K562 (cell line): Measurements from ENCODE around the gene CAGE1. TPM values are rescaled to one million over a fixed set of nuclear protein-coding genes. Genes with fewer than 3 reads are reported as not detected.

Experiments
- CBFA2T3 ChIP-seq: fragments of 450-650 bp; IDR thresholded peaks from 2 replicates; pipeline ENCODE4 v1.6.1; 2017
- CBFB ChIP-seq: sonication (generic); formaldehyde crosslinking; IDR thresholded peaks from 2 replicates; pipeline ENCODE4 v1.4.0; 2020; ENCODE audit warnings: mild to moderate bottlenecking, missing genetic modification reagents
- COPS2 ChIP-seq: fragments of 450-650 bp; conservative IDR thresholded peaks from 2 replicates; pipeline ENCODE4 v1.6.1; 2016; ENCODE audit warnings: mild to moderate bottlenecking, moderate library complexity
- HDAC8 ChIP-seq: fragments of 450-650 bp; IDR thresholded peaks from 2 replicates; pipeline ENCODE4 v1.6.1; 2016; ENCODE audit warnings: mild to moderate bottlenecking, missing genetic modification characterization, moderate library complexity, missing compliant biosample characterization
- KDM4B ChIP-seq, 2 experiments: fragments of 450-650 bp in 1 of 2; sonication (generic) in 1 of 2; IDR thresholded peaks; 2 replicates each; pipeline ENCODE4 v1.6.1; 2016 to 2017; ENCODE audit warnings: borderline replicate concordance in 2 of 2, antibody characterized with exemption in 1 of 2, low read depth in 1 of 2, mild to moderate bottlenecking in 1 of 2
- MEF2A ChIP-seq: IDR thresholded peaks from 2 replicates; pipeline ENCODE4 v1.6.1; 2011; ENCODE audit warnings: low read depth, mild to moderate bottlenecking, low read length, moderate library complexity; ENCODE audit not compliant: control insufficient read depth
- MGA ChIP-seq: fragments of 450-650 bp; IDR thresholded peaks from 2 replicates; pipeline ENCODE4 v1.6.1; 2016; ENCODE audit warnings: mild to moderate bottlenecking, moderate library complexity
- PHF21A ChIP-seq: fragments of 450-650 bp; IDR thresholded peaks from 2 replicates; pipeline ENCODE4 v1.6.1; 2017; ENCODE audit warnings: low read depth, borderline replicate concordance
- RCOR1 ChIP-seq, 2 experiments: IDR thresholded peaks; 2 replicates each; pipeline ENCODE4 v1.6.1; 2012; ENCODE audit warnings: low read depth in 2 of 2, low read length in 2 of 2, borderline replicate concordance in 1 of 2, improper control_type of control experiment in 1 of 2
- RNF219 ChIP-seq: fragments of 250-450 bp; sonication (Bioruptor Pico); IDR thresholded peaks from 2 replicates; pipeline ENCODE4 v1.5.0; 2022; ENCODE audit warnings: mild to moderate bottlenecking
- SREBF1 ChIP-seq: fragments of 150-350 bp; IDR thresholded peaks from 2 replicates; pipeline ENCODE4 v1.6.1; 2014; ENCODE audit warnings: antibody characterized with exemption, low read depth, low read length, borderline replicate concordance
- STAG1 ChIP-seq: sonication (generic); formaldehyde crosslinking; IDR thresholded peaks from 2 replicates; pipeline ENCODE4 v1.5.0; 2020; ENCODE audit warnings: missing genetic modification reagents, borderline replicate concordance
- TAF7 ChIP-seq: fragments of 450-650 bp; IDR thresholded peaks from 2 replicates; pipeline ENCODE4 v1.6.1; 2016; ENCODE audit warnings: missing genetic modification characterization, missing compliant biosample characterization
- ZBED1 ChIP-seq: IDR thresholded peaks from 2 replicates; pipeline ENCODE4 v1.6.1; 2014
- ZNF212 ChIP-seq: fragments of 450-650 bp; formaldehyde crosslinking; IDR thresholded peaks from 2 replicates; pipeline ENCODE4 v1.4.0; 2020; ENCODE audit warnings: mild to moderate bottlenecking
- polyA plus RNA-seq, 8 experiments: library from polyadenylated mRNA; depleted of rRNA in 4 of 8; stranded (reverse) in 5 of 8; unstranded in 3 of 8; fragments of >200 nt; fragmentation: Nextera tagmentation in 2 of 8; fragmentation: Illumina TruSeq in 1 of 8; extraction: Ambion mirVana in 2 of 8; extraction: Trizol in 1 of 8; gene quantifications; 2 replicates each; pipeline versions ENCODE4 v1.2.1 to v1.2.3, GENCODE V29; 2011 to 2014; ENCODE audit warnings: inconsistent platforms in 1 of 8, missing spikeins in 1 of 8
- total RNA-seq, 7 experiments: library from RNA; depleted of rRNA in 6 of 7; stranded (reverse); fragments of >200 nt in 6 of 7; fragmentation: Illumina TruSeq in 2 of 7; extraction: Trizol in 2 of 7; gene quantifications; 2 replicates each; pipeline versions ENCODE4 v1.2.1 to v1.2.3, GENCODE V29; 2011 to 2021; ENCODE audit warnings: low replicate concordance in 1 of 7

CAGE1 gene
- total and polyA plus RNA-seq, 9 of the 15 experiments (the other 6 are each of a cell fraction or from before 2014, with no cell fraction given), result 0.13 to 0.33 (median 0.18) TPM; not detected in 4

- TF ChIP-seq RNF219 (CRISPR knock-in tag) (no peak), MGA (peak; percentile 91), KDM4B (IDR thresholded peaks at IDR 0.05; ENCODE audit: borderline replicate concordance in 2 of 2, low read depth in 1 of 2) (peak in 1 of 2 experiments; percentile 97; a peak in 2 of 4 replicates), MEF2A (no peak), RCOR1 (IDR thresholded peaks at IDR 0.05; ENCODE audit: borderline replicate concordance in 1 of 2, low read depth in 2 of 2, low read length in 2 of 2) (peak in 1 of 2 experiments; percentile 47; a peak in 1 of 4 replicates), HDAC8 (tag) (0 out of 2 replicates have a peak, but pooled peaks have one; percentile 22), ZNF212 (CRISPR knock-in tag) (no peak), STAG1 (no peak), TAF7 (tag) (peak; percentile 65; the same call in 1 of the 2 replicates), CBFA2T3 (peak; percentile 8; the same call in 1 of the 2 replicates), SREBF1 (no peak), CBFB (CRISPR knock-in tag) (peak; percentile 90), PHF21A (0 out of 2 replicates have a peak, but pooled peaks have one; percentile 97), COPS2 (no peak), ZBED1 (no peak)
Observed at GRCh38 chr6:7389451-7390225, at the start of gene CAGE1, which contains the start of gene RIOK1 (continued).
